ENCODE results near the gene GRM4.

Gene GRM4

GRCh38 chr6:34172961-34173775 is 27.3 kb upstream of the GRM4 start:
- no peak for DNase-seq (ENCODE audit: low read depth)
- no peak overlapping the region for H3K4me3 ChIP-seq (ENCODE audit: control insufficient read depth, low read depth, low read length)
- TF ChIP-seq CTCF (IDR thresholded peaks at IDR 0.05; ENCODE audit: control insufficient read depth, insufficient read depth, low read depth, low read length, missing control alignments): no peak

- no peak for TF ChIP-seq CTCF (IDR thresholded peaks at IDR 0.05; ENCODE audit: control insufficient read depth, insufficient read depth, low read depth, low read length, missing control alignments)
- DNase-seq (ENCODE audit: low read depth): no peak
- H3K4me3 ChIP-seq (ENCODE audit: control insufficient read depth, low read depth, low read length): no peak overlapping the region
Measured at GRCh38 chr6:34170346-34170745, 24.5 kb upstream of the GRM4 start.

- DNase-seq (ENCODE audit: low read depth): no peak
Measured at GRCh38 chr6:34169897-34170296, 24.0 kb upstream of the GRM4 start.

GRCh38 chr6:34161857-34162515 is 16.1 kb upstream of the GRM4 start:
- TF ChIP-seq CTCF (IDR thresholded peaks at IDR 0.05; ENCODE audit: control insufficient read depth, insufficient read depth, low read depth, low read length, missing control alignments): no peak
- DNase-seq (ENCODE audit: low read depth): no peak
- no peak overlapping the region for H3K4me3 ChIP-seq (ENCODE audit: control insufficient read depth, low read depth, low read length)

More at GRCh38 chr6:34169897-34170296, 24.0 kb upstream of the GRM4 start:
- no peak overlapping the region for H3K4me3 ChIP-seq (ENCODE audit: control insufficient read depth, low read depth, low read length)
- no peak for TF ChIP-seq CTCF (IDR thresholded peaks at IDR 0.05; ENCODE audit: control insufficient read depth, insufficient read depth, low read depth, low read length, missing control alignments)

GRCh38 chr6:34159844-34160243 is 14.0 kb upstream of the GRM4 start:
- no peak for TF ChIP-seq CTCF (IDR thresholded peaks at IDR 0.05; ENCODE audit: control insufficient read depth, insufficient read depth, low read depth, low read length, missing control alignments)
- H3K4me3 ChIP-seq (ENCODE audit: control insufficient read depth, low read depth, low read length): no peak overlapping the region

GRCh38 chr6:34158876-34159275 is 13.0 kb upstream of the GRM4 start:
- no peak for TF ChIP-seq CTCF (IDR thresholded peaks at IDR 0.05; ENCODE audit: control insufficient read depth, insufficient read depth, low read depth, low read length, missing control alignments)
- no peak for DNase-seq (ENCODE audit: low read depth)
- no peak overlapping the region for H3K4me3 ChIP-seq (ENCODE audit: control insufficient read depth, low read depth, low read length)

More at GRCh38 chr6:34159844-34160243, 14.0 kb upstream of the GRM4 start:
- no peak for DNase-seq (ENCODE audit: low read depth)
